GF-D8 (cell line): ENCODE data around the gene CD40.
"Not testable (repeated sequence)": the region's sequence is repeated elsewhere in the genome, so short reads cannot be mapped to it uniquely, and the experiment has no call there.

Source experiments
- DNase-seq: peaks from one replicate; lab custom pipeline; 2025; lab: John Stamatoyannopoulos, UW

The CD40 gene

DNA sequence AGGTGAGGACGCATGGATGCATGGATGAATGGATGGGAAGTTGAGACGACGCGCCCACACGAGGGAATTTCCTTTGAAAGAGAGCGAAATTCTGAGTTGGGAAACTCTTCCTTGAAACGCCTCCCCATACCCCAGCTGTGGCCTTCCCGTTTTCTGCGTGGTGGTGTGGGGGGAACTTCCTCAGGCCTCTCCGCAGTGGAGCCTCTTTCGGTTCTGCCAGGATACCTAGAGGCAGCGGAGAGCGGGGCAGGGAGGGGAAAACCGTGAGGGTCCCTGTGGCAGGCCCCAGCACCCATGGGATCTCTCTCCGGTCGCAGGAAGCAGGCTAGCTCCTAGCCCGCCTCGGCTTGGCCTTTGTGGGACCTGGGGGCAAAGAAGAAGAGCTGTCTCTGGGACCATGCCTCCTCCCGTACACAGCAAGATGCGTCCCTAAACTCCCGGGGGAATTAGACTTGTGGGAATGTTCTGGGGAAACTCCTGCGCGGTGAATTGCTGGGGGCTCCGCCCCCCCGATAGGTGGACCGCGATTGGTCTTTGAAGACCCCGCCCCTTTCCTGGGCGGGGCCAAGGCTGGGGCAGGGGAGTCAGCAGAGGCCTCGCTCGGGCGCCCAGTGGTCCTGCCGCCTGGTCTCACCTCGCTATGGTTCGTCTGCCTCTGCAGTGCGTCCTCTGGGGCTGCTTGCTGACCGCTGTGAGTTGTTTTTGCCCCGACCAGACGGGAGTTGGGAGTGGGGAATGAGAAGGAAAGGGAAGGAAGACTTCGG lies at the start of gene CD40:
CD40 (plus strand) TSS at position 611 of the 764 bp plus-strand sequence; CDS start at position 641, 30 bp downstream.
- DNase-seq: peak; percentile 32

- DNase-seq: no peak
Observed at GRCh38 chr20:46070215-46070900, 47.8 kb upstream of the CD40 start.

DNA sequence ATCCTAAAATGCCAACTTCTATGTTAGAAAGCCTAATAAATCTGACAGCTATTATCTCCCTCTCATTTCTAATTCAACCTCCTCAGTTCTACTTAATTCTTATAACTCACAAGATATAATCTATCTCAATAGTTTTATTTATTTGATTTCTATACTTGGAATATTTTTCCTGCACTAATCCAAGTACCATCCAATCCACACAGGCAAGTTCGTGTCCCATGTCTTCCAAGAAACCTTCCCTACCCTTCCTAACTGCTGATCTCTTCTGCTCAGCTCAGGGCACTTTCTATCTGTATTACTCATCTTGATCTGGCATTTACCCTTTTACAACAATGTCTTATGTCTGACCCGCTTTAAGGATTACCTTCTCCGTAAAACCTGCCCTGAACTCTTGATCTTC lies 46.5 kb upstream of the CD40 start:
- no peak for DNase-seq

DNA sequence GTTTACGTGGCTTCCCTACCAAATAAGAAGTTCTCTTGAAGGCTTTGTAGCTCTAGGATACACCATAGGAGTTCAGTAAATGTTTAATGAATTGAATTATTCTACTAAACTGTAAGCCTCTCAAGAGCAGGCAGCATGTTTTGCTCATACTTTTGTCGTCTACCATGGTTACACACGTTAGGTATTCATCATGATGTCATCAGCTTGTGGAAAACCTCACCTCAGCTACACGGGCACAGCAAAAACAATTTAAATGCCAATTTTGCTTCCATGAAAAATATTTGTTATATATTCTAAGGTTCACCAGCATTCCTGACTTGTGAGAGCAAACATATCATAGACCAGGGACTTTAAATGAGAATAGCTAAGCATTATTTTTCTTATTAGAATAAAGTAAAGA lies 45.1 kb upstream of the CD40 start:
- DNase-seq: no peak

- DNase-seq: no peak
Observed at GRCh38 chr20:46073443-46073842, 44.7 kb upstream of the CD40 start.

- DNase-seq: no peak
Observed at GRCh38 chr20:46074006-46074405, 44.1 kb upstream of the CD40 start.

DNA sequence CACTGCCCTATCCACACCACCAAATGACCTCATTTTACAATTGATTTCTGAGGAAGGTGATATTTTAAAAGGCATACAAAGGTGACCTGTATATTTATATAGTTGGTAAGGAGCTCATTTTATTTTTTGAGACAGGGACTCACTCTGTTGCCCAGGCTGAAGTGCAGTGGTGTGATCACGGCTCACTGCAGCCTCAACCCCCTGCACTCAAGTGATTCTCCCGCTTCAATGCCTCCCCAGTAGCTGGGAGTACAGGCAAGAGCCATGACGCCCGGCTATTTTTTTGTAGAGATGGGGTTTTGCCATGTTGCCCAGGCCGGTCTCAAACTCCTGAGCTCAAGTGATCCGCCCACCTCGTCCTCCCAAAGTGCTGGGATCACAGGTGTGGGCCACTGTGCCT lies 41.3 kb upstream of the CD40 start:
- DNase-seq: no peak

- DNase-seq: no peak
Observed at GRCh38 chr20:46077642-46078305, 40.3 kb upstream of the CD40 start.

GRCh38 chr20:46078954-46079353 lies 39.2 kb upstream of the CD40 start:
- no peak for DNase-seq

- DNase-seq: no peak
Observed at GRCh38 chr20:46081074-46081473, 37.0 kb upstream of the CD40 start.

- DNase-seq: no peak
Observed at GRCh38 chr20:46083101-46083500, 35.0 kb upstream of the CD40 start.

GRCh38 chr20:46083531-46084061 lies 34.5 kb upstream of the CD40 start:
- DNase-seq: no peak

- DNase-seq: no peak
Observed at GRCh38 chr20:46084805-46085178, 33.3 kb upstream of the CD40 start.

GRCh38 chr20:46085179-46085851 lies 32.8 kb upstream of the CD40 start:
- DNase-seq: no peak

DNA sequence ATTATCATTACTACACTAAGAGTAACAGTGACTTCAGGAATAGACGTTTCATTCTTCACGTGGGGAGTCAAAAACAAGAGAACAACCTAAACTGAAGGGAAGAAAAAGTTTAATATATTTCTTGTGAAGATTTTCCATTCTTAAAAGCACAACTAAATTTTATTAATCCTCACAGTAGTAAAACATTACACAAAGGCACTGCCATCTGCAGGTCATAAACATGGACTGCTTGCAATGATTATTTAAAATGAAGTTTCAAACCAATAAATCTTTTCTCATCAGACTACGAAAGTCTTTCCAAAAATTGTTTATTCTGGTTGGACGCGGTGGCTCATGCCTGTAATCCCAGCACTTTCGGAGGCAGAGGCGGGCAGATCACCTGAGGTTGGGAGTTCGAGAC lies 31.0 kb upstream of the CD40 start:
- no peak for DNase-seq

DNA sequence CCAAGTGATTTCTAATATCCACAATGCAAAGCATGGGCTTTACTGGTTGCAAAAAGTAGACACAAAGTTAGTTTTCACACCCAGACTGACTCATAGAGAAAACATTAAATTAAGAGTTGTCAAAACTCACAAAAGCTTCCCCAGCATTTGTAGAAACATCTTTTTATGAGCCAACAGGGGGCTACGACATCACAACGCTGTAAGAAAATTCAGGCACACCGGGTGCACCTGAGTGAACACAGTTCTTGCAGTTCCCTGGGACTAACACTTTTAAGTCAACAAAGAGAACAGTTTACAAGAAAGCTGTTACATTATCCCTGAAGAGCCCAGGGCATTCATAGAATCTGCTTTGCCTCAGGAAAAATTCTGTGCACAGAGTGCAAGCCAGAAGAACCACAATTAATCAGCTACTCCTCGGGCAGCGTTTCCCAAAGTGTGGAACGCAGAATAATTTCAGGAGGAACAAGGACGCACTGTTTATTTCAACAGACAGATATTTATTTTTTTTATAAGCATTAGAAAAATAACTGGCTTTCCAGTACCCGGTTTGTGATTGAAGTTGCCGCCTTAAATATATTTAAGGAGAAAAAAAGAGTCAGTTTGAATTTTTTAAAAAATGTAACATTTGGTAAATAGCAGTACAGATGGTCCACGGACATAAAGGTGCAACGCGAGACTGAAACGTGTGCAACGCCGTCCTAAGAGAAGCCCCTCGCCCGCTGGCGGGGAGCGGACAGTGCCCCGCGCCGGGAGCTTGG lies 29.5 kb upstream of the CD40 start:
- DNase-seq: no peak

DNA sequence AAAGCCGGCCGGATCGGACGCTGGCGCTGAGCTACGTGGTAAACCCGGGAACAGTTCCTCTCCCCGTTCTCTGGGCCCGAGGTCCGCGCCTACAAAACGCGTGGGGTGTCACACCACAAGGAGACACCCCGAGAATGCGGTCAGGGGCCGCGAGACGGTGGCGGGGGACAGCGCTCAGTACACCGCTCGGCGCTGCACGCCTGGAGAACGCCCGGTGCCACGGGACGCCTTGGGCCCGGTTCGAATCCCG lies 29.0 kb upstream of the CD40 start:
- DNase-seq: no peak

DNA sequence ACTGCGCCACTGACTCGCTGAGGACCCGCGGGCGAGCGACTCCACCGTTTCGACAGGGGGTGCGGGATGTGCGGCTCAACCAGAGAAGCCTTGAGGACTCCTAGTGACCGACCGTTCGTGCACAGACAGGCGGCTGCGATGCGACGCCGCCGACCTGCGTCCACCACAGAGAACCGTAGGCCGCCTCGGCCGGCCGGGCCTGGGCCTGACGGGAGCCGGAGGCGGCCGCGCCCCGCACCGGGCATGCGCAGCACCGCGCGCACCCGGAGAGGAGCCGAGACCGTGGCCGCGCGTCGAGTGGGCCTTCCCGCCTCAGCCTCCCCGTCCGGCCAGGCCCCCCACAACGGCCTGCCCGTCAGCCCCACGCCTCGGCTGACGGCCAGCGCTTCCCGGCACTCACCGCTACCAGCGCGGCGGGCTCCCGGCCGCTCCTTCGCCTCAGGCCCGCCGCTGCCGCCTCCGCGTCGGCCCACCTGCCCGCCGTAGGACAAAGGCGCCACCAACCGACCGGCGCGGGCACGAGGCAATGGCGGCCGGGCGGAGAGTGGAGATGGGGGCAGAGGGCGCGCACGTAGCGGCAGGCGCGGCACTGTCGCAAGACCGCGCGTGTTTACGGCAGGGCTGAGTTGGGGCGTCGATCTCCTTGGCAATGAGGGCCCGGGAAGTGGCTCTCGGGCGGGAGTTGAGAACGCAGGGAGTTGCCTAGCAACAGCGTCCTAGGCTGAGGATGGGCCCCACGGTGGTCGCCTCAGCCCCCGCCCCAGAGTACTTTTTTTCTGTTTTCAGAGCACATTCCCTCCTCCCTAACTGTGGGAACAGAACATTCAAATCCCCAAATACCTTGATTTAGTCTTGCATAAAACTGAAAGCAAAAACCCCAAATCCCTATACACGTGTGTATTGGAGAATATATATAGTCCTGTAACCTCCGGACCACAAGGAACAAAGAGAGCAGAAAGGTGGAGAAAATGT lies 28.4 kb upstream of the CD40 start, which contains the start of gene NCOA5:
NCOA5 (minus strand) TSS at position 546 of the 972 bp plus-strand sequence. CDS start 10,538 bp downstream, outside the sequence.
- peak; percentile 85 for DNase-seq

- DNase-seq: not testable (repeated sequence)
Observed at GRCh38 chr20:46091622-46092535, 26.2 kb upstream of the CD40 start.
